ENCODE measurements around the gene ACADL. TPM values are rescaled to one million over a fixed set of nuclear protein-coding genes. Genes with fewer than 3 reads are reported as not detected.
"Not testable (repeated sequence)": the region's sequence is repeated elsewhere in the genome, so short reads cannot be mapped to it uniquely, and the experiment has no call there.

Gene ACADL
- total RNA-seq, 5 donors from 2014 or later (not counting 1 experiment from before 2014, with no cell fraction given), result not detected

- Histone ChIP-seq H3K9me3 (no peaks in the 10 kb centered on the region), H3K27ac (ENCODE audit: low read length) (no peak overlapping the region), H3K4me3 (ENCODE audit: control insufficient read depth in 1 of 2, extremely low read depth in 1 of 2, low read length in 1 of 2) (no peak overlapping the region), H3K27me3 (replicated peaks in 1 of 2; ENCODE audit: control insufficient read depth in 2 of 2, extremely low read depth in 1 of 2, insufficient read depth in 2 of 2, low read length in 1 of 2) (no peaks in the 10 kb centered on the region), H3K4me1 (ENCODE audit: control insufficient read depth in 1 of 2, extremely low read depth in 1 of 2, insufficient read depth in 2 of 2, low read length in 2 of 2) (peaks cover 0 to 7% of the 10 kb centered on the region in 2 experiments), H3K36me3 (ENCODE audit: control insufficient read depth in 2 of 2, extremely low read depth in 1 of 2, insufficient read depth in 1 of 2, low read length in 1 of 2) (no peaks in the 10 kb centered on the region)
- no CpG with 5 or more reads among the region's 2 CpGs for WGBS (ENCODE audit: insufficient coverage)
- Mint-ChIP-seq H3K9me3 (peaks cover 9 to 28% (median 24%) of the 10 kb centered on the region in 3 donors), H3K36me3 (peaks cover 15% of the 10 kb centered on the region), H3K4me3 (no peak overlapping the region), H3K27ac (no peak overlapping the region), H3K27me3 (peaks cover 0 to 9% of the 10 kb centered on the region in 2 donors), H3K4me1 (peaks cover 0 to 2% (median 2%) of the 10 kb centered on the region in 3 donors)
- POLR2A ChIA-PET, result interaction anchor here in 1 of 2 donors (0.7 kb wide), 1 partner anchor 153 kb away, joined by 4 read pairs; no protein-coding TSS in a partner anchor
- ATAC-seq (replicated peaks in 1 of 4), result no peak
- DNase-seq, result no peak
- CTCF ChIA-PET, result interaction anchor here (0.6 to 1.4 kb wide), 3 partner anchors 9 to 13 kb away, joined by 3 to 6 read pairs (median 3); no protein-coding TSS in a partner anchor
These were observed 36.5 kb downstream of the ACADL start for GRCh38 chr2:210188755-210189154.

GRCh38 chr2:210188190-210188589 lies 37.1 kb downstream of the ACADL start:
- Mint-ChIP-seq H3K27me3 (peaks cover 0 to 9% of the 10 kb centered on the region in 2 donors), H3K4me3 (no peak overlapping the region), H3K4me1 (peaks cover 0 to 2% (median 2%) of the 10 kb centered on the region in 3 donors), H3K27ac (no peak overlapping the region), H3K9me3 (peaks cover 9 to 33% (median 24%) of the 10 kb centered on the region in 3 donors), H3K36me3 (peaks cover 15% of the 10 kb centered on the region)
- POLR2A ChIA-PET, result no interaction called here
- 60% methylated on average over 1 of the region's 3 CpGs for WGBS (ENCODE audit: insufficient coverage)
- Histone ChIP-seq H3K4me1 (ENCODE audit: control insufficient read depth in 1 of 2, extremely low read depth in 1 of 2, insufficient read depth in 2 of 2, low read length in 2 of 2) (peaks cover 0 to 7% of the 10 kb centered on the region in 2 experiments), H3K9me3 (no peaks in the 10 kb centered on the region), H3K27me3 (replicated peaks in 1 of 2; ENCODE audit: control insufficient read depth in 2 of 2, extremely low read depth in 1 of 2, insufficient read depth in 2 of 2, low read length in 1 of 2) (no peaks in the 10 kb centered on the region), H3K27ac (ENCODE audit: low read length) (no peak overlapping the region), H3K4me3 (ENCODE audit: control insufficient read depth in 1 of 2, extremely low read depth in 1 of 2, low read length in 1 of 2) (no peak overlapping the region), H3K36me3 (ENCODE audit: control insufficient read depth in 2 of 2, extremely low read depth in 1 of 2, insufficient read depth in 1 of 2, low read length in 1 of 2) (no peaks in the 10 kb centered on the region)
- ATAC-seq (replicated peaks in 1 of 4) (no peak), DNase-seq (no peak)
- CTCF ChIA-PET, result interaction anchor here (0.6 to 1.3 kb wide), 4 partner anchors 8 to 494 kb away, joined by 3 to 4 read pairs (median 3); no protein-coding TSS in a partner anchor

- H3K36me3 ChIP-seq (ENCODE audit: control insufficient read depth in 2 of 2, extremely low read depth in 1 of 2, insufficient read depth in 1 of 2, low read length in 1 of 2); H3K4me3 Mint-ChIP-seq; POLR2A ChIA-PET; ATAC-seq (replicated peaks in 1 of 4); CTCF ChIA-PET; H3K27ac Mint-ChIP-seq; H3K27ac ChIP-seq (ENCODE audit: low read length); DNase-seq; H3K4me3 ChIP-seq (ENCODE audit: control insufficient read depth in 1 of 2, extremely low read depth in 1 of 2, low read length in 1 of 2); H3K9me3 ChIP-seq: not testable (repeated sequence)
- peaks cover 19 to 24% (median 19%) of the 10 kb centered on the region in 3 donors for H3K4me1 Mint-ChIP-seq
- peaks cover 15% of the 10 kb centered on the region for H3K36me3 Mint-ChIP-seq
- peaks cover 0 to 24% of the 10 kb centered on the region in 2 donors for H3K27me3 Mint-ChIP-seq
- no CpG with 5 or more reads among the region's 1 CpG for WGBS (ENCODE audit: insufficient coverage)
- H3K27me3 ChIP-seq (replicated peaks in 1 of 2; ENCODE audit: control insufficient read depth in 2 of 2, extremely low read depth in 1 of 2, insufficient read depth in 2 of 2, low read length in 1 of 2), result peaks cover 0 to 11% of the 10 kb centered on the region in 2 experiments
- peaks cover 9 to 41% (median 24%) of the 10 kb centered on the region in 3 donors for H3K9me3 Mint-ChIP-seq
- peaks cover 13 to 17% of the 10 kb centered on the region in 2 experiments for H3K4me1 ChIP-seq (ENCODE audit: control insufficient read depth in 1 of 2, extremely low read depth in 1 of 2, insufficient read depth in 2 of 2, low read length in 2 of 2)
These were observed 41.3 kb downstream of the ACADL start for GRCh38 chr2:210183936-210184335.

GRCh38 chr2:210181606-210182088 lies 43.6 kb downstream of the ACADL start:
- CTCF ChIA-PET, result interaction anchor here (0.6 to 0.7 kb wide), 4 partner anchors 11 to 271 kb away, joined by 3 read pairs; no protein-coding TSS in a partner anchor
- peaks cover 6 to 17% of the 10 kb centered on the region in 2 experiments for H3K4me1 ChIP-seq (ENCODE audit: control insufficient read depth in 1 of 2, extremely low read depth in 1 of 2, insufficient read depth in 2 of 2, low read length in 2 of 2)
- H3K27me3 ChIP-seq (replicated peaks in 1 of 2; ENCODE audit: control insufficient read depth in 2 of 2, extremely low read depth in 1 of 2, insufficient read depth in 2 of 2, low read length in 1 of 2), result peaks cover 0 to 11% of the 10 kb centered on the region in 2 experiments
- ATAC-seq (replicated peaks in 1 of 4) (peak; percentile 43 to 78 (median 56)), DNase-seq (peak in 25 of 35 experiments; percentile 3 to 53 (median 25))
- H3K27ac ChIP-seq (ENCODE audit: low read length); POLR2A ChIA-PET; H3K36me3 ChIP-seq (ENCODE audit: control insufficient read depth in 2 of 2, extremely low read depth in 1 of 2, insufficient read depth in 1 of 2, low read length in 1 of 2); H3K9me3 ChIP-seq; H3K4me3 ChIP-seq (ENCODE audit: control insufficient read depth in 1 of 2, extremely low read depth in 1 of 2, low read length in 1 of 2): not testable (repeated sequence)
- peak overlapping the region; percentile 61 to 69 for H3K27ac Mint-ChIP-seq
- peaks cover 17 to 24% (median 17%) of the 10 kb centered on the region in 3 donors for H3K4me1 Mint-ChIP-seq
- H3K27me3 Mint-ChIP-seq, result peaks cover 0 to 24% of the 10 kb centered on the region in 2 donors
- peaks cover 9 to 41% (median 22%) of the 10 kb centered on the region in 3 donors for H3K9me3 Mint-ChIP-seq
- 56% methylated on average over 6 of the region's 12 CpGs for WGBS (ENCODE audit: insufficient coverage)
- peaks cover 15% of the 10 kb centered on the region for H3K36me3 Mint-ChIP-seq
- peak overlapping the region; percentile 28 to 62 (median 49) for H3K4me3 Mint-ChIP-seq

- CTCF ChIA-PET, result interaction anchor here (0.6 to 0.9 kb wide), 6 partner anchors 12 to 272 kb away, joined by 3 to 4 read pairs (median 3); no protein-coding TSS in a partner anchor
- Mint-ChIP-seq H3K36me3 (peaks cover 15% of the 10 kb centered on the region), H3K4me3 (peak overlapping the region; percentile 28 to 62 (median 49)), H3K27me3 (peaks cover 0 to 22% of the 10 kb centered on the region in 2 donors), H3K4me1 (peaks cover 17 to 24% (median 17%) of the 10 kb centered on the region in 3 donors), H3K27ac (peak overlapping the region; percentile 61 to 69), H3K9me3 (peaks cover 9 to 35% (median 16%) of the 10 kb centered on the region in 3 donors)
- H3K27me3 ChIP-seq (replicated peaks in 1 of 2; ENCODE audit: control insufficient read depth in 2 of 2, extremely low read depth in 1 of 2, insufficient read depth in 2 of 2, low read length in 1 of 2), result peaks cover 0 to 11% of the 10 kb centered on the region in 2 experiments
- H3K27ac ChIP-seq (ENCODE audit: low read length); H3K4me3 ChIP-seq (ENCODE audit: control insufficient read depth in 1 of 2, extremely low read depth in 1 of 2, low read length in 1 of 2); H3K36me3 ChIP-seq (ENCODE audit: control insufficient read depth in 2 of 2, extremely low read depth in 1 of 2, insufficient read depth in 1 of 2, low read length in 1 of 2); H3K9me3 ChIP-seq; POLR2A ChIA-PET: not testable (repeated sequence)
- ATAC-seq (replicated peaks in 1 of 4) (peak in 2 of 4 experiments; percentile 14 to 17), DNase-seq (peak in 1 of 35 experiments; percentile 14)
- peaks cover 6 to 17% of the 10 kb centered on the region in 2 experiments for H3K4me1 ChIP-seq (ENCODE audit: control insufficient read depth in 1 of 2, extremely low read depth in 1 of 2, insufficient read depth in 2 of 2, low read length in 2 of 2)
- no CpG with 5 or more reads among the region's 3 CpGs for WGBS (ENCODE audit: insufficient coverage)
These were observed 44.1 kb downstream of the ACADL start for GRCh38 chr2:210181033-210181605.

- DNase-seq (no peak), ATAC-seq (replicated peaks in 1 of 4) (no peak)
- Histone ChIP-seq H3K9me3 (no peaks in the 10 kb centered on the region), H3K36me3 (ENCODE audit: control insufficient read depth in 2 of 2, extremely low read depth in 1 of 2, insufficient read depth in 1 of 2, low read length in 1 of 2) (no peaks in the 10 kb centered on the region), H3K27ac (ENCODE audit: low read length) (no peak overlapping the region), H3K4me1 (ENCODE audit: control insufficient read depth in 1 of 2, extremely low read depth in 1 of 2, insufficient read depth in 2 of 2, low read length in 2 of 2) (peaks cover 6 to 17% of the 10 kb centered on the region in 2 experiments), H3K27me3 (replicated peaks in 1 of 2; ENCODE audit: control insufficient read depth in 2 of 2, extremely low read depth in 1 of 2, insufficient read depth in 2 of 2, low read length in 1 of 2) (peaks cover 0 to 11% of the 10 kb centered on the region in 2 experiments), H3K4me3 (ENCODE audit: control insufficient read depth in 1 of 2, extremely low read depth in 1 of 2, low read length in 1 of 2) (no peak overlapping the region)
- Mint-ChIP-seq H3K27me3 (peaks cover 0 to 21% of the 10 kb centered on the region in 2 donors), H3K9me3 (peaks cover 9 to 29% (median 14%) of the 10 kb centered on the region in 3 donors), H3K27ac (no peak overlapping the region), H3K4me3 (peak overlapping the region in 1 of 3 donors; percentile 62), H3K4me1 (peaks cover 17 to 24% (median 17%) of the 10 kb centered on the region in 3 donors), H3K36me3 (peaks cover 12% of the 10 kb centered on the region)
- no CpG with 5 or more reads among the region's 1 CpG for WGBS (ENCODE audit: insufficient coverage)
- ChIA-PET POLR2A (no interaction called here), CTCF (interaction anchor here (0.9 to 1.1 kb wide), 3 partner anchors 8 to 19 kb away, joined by 3 to 4 read pairs (median 3); no protein-coding TSS in a partner anchor)
These were observed 44.8 kb downstream of the ACADL start for GRCh38 chr2:210180477-210180876.

Data from T-cell (primary cell).